Measurements from ENCODE around the gene SLC49A4.
A peak's percentile ranks its signal among the peaks of the same experiment; 100 is the strongest.

Gene SLC49A4

DNA sequence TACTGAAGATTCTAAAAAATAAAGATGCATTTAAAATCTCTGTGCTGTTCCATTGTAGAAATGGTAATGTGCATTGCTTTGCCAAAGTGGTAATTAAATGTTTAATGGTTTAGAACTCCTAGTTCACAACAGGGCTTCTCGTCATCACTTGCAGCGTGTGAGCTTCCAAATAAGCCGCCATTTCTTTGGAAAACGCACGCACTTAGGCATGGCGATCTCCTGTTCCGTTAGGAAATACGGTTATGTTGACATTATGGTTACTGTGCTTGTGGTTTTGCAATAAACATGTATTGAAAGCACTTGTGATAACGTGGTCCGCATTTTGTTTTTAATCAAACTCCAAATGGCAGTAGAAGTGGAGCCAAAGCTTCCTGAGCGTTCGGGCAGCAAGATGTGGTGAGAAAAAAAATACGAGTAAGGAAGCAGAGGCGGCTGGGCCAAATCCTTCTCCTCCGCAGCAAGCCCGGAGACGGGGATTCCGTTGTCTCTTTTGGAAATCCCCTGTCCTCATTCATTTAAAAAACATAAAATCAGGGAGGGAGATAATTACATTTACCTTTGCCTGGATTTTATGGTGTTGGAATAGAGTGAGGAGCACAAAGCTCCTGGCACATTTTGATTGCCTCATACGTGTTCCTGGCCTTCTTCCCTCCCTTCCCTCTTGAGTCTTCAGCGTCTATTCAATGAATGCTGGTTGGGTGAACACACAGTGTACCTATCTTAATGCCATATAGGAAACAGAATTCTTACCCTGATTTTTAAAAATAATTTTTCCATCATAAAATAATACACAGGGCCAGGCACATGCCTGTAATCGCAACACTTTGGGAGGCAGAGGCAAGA lies 97.5 kb downstream of the SLC49A4 start:
- Histone ChIP-seq H4K5ac (ENCODE audit: low read length) (no peak overlapping the region), H3K79me1 (ENCODE audit: low read length) (no peaks in the 10 kb centered on the region), H3K23ac (ENCODE audit: low read length) (no peak overlapping the region), H2BK120ac (ENCODE audit: low read depth, low read length) (no peak overlapping the region), H3K9ac (ENCODE audit: low read length) (no peak overlapping the region), H2BK5ac (ENCODE audit: low read length) (no peak overlapping the region), H3K4ac (ENCODE audit: low read depth, low read length) (no peak overlapping the region), H3K27ac (ENCODE audit: low read depth, low read length) (no peak overlapping the region), H3K27me3 (ENCODE audit: insufficient read depth, low read length, poor library complexity) (no peaks in the 10 kb centered on the region), H3K18ac (ENCODE audit: low read length) (no peak overlapping the region), H3K4me3 (ENCODE audit: low read length) (no peak overlapping the region), H3K79me2 (ENCODE audit: control insufficient read depth, insufficient read depth, low read length) (no peaks in the 10 kb centered on the region), H3K4me2 (ENCODE audit: low read length) (no peak overlapping the region), H3K4me1 (ENCODE audit: control insufficient read depth, low read depth, low read length) (peaks cover 2% of the 10 kb centered on the region), H3K36me3 (ENCODE audit: control insufficient read depth, insufficient read depth, low read length) (no peaks in the 10 kb centered on the region), H4K8ac (ENCODE audit: low read depth, low read length) (no peak overlapping the region), H3K56ac (ENCODE audit: low read length) (no peak overlapping the region), H2BK15ac (replicated peaks; ENCODE audit: low read depth) (no peak overlapping the region), H2AK5ac (ENCODE audit: low read length) (no peak overlapping the region)
- DNase-seq, result no peak
- no CpG with 5 or more reads among the region's 21 CpGs for WGBS (ENCODE audit: extremely low coverage, insufficient coverage, low lambda C conversion rate)

DNA sequence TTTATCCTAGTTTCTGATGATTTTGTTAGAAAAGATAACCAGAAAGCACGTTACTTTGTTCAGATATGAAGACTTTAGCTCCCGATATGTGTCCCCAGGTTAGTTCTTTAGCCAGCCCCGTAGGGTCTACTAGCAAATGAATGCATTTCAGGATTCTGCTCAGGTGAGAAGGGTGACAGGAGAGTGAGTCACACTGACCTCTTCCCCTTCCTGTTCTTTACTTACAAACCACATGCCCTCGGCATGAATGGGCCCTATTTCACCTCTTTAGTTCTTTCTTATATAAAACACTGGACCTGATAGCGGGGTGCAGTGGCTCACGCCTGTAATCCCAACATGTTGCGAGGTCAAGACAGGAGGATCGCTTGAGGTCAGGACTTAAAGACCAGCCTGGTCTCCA lies 98.4 kb downstream of the SLC49A4 start:
- H3K18ac ChIP-seq (ENCODE audit: low read length), result no peak overlapping the region
- no peak overlapping the region for H3K23ac ChIP-seq (ENCODE audit: low read length)
- H3K56ac ChIP-seq (ENCODE audit: low read length), result no peak overlapping the region
- H3K36me3 ChIP-seq (ENCODE audit: control insufficient read depth, insufficient read depth, low read length), result no peaks in the 10 kb centered on the region
- H3K4me2 ChIP-seq (ENCODE audit: low read length), result no peak overlapping the region
- no peaks in the 10 kb centered on the region for H3K79me1 ChIP-seq (ENCODE audit: low read length)
- no peak overlapping the region for H3K4me3 ChIP-seq (ENCODE audit: low read length)
- no peak overlapping the region for H2BK15ac ChIP-seq (replicated peaks; ENCODE audit: low read depth)
- WGBS (ENCODE audit: extremely low coverage, insufficient coverage, low lambda C conversion rate), result no CpG with 5 or more reads among the region's 8 CpGs
- no peaks in the 10 kb centered on the region for H3K79me2 ChIP-seq (ENCODE audit: control insufficient read depth, insufficient read depth, low read length)
- H4K8ac ChIP-seq (ENCODE audit: low read depth, low read length), result no peak overlapping the region
- H2BK120ac ChIP-seq (ENCODE audit: low read depth, low read length), result no peak overlapping the region
- no peak overlapping the region for H3K4ac ChIP-seq (ENCODE audit: low read depth, low read length)
- H2BK5ac ChIP-seq (ENCODE audit: low read length), result no peak overlapping the region
- no peak overlapping the region for H4K5ac ChIP-seq (ENCODE audit: low read length)
- no peaks in the 10 kb centered on the region for H3K27me3 ChIP-seq (ENCODE audit: insufficient read depth, low read length, poor library complexity)
- H3K27ac ChIP-seq (ENCODE audit: low read depth, low read length), result no peak overlapping the region
- no peak overlapping the region for H3K9ac ChIP-seq (ENCODE audit: low read length)
- H2AK5ac ChIP-seq (ENCODE audit: low read length), result no peak overlapping the region
- H3K4me1 ChIP-seq (ENCODE audit: control insufficient read depth, low read depth, low read length), result peaks cover 2% of the 10 kb centered on the region
- peak; percentile 36 for DNase-seq

DNA sequence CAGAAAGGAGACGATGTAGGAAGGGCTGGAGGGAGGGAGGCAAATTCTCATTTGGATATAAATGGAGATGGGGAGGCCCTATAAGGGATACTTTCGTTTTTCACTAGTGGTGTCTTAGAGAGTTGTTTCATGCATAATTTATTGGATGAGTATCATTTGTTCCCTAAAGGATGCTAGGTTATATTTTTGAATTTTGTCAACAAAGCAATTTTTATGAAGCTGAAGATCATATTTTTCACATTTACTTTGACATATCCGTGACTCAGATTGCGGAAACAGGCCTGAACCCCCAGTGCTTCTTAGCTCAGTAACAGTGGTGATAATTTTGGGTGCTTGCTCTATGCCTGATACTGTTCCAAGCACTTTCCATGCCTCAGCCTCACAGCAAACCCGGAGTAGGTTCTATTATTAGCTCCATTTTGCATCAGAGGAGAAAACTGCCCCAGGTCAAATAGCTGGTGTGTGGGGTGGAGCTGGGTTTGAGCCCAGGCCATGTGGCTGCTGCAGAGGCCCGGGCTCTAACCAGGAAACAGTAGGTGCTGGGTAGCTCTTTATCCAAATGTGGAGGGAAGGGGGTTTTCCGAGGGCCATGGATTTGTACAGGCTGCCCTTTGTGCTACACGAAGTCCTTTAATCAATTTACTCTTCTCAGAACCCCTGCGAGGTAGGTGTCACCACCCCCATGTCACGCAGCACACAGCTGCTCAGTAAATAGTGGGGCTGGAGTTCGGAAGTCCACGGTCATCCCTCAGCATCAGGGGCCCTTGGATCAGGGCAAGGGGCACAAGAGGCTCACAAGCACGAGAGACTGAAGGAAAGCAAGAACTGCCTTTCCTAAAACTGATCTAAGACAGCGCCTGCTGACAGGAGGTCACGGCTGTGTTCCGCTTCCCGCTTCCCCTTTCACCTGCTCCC lies 99.1 kb downstream of the SLC49A4 start:
- Histone ChIP-seq H3K4ac (ENCODE audit: low read depth, low read length) (no peak overlapping the region), H2BK5ac (ENCODE audit: low read length) (no peak overlapping the region), H3K9ac (ENCODE audit: low read length) (no peak overlapping the region), H3K4me2 (ENCODE audit: low read length) (no peak overlapping the region), H2BK15ac (replicated peaks; ENCODE audit: low read depth) (no peak overlapping the region), H2BK120ac (ENCODE audit: low read depth, low read length) (no peak overlapping the region), H3K18ac (ENCODE audit: low read length) (no peak overlapping the region), H3K4me3 (ENCODE audit: low read length) (no peak overlapping the region), H4K5ac (ENCODE audit: low read length) (no peak overlapping the region), H3K27ac (ENCODE audit: low read depth, low read length) (no peak overlapping the region), H3K79me1 (ENCODE audit: low read length) (no peaks in the 10 kb centered on the region), H3K56ac (ENCODE audit: low read length) (no peak overlapping the region), H3K79me2 (ENCODE audit: control insufficient read depth, insufficient read depth, low read length) (no peaks in the 10 kb centered on the region), H3K23ac (ENCODE audit: low read length) (no peak overlapping the region), H2AK5ac (ENCODE audit: low read length) (no peak overlapping the region), H4K8ac (ENCODE audit: low read depth, low read length) (no peak overlapping the region), H3K4me1 (ENCODE audit: control insufficient read depth, low read depth, low read length) (peaks cover 2% of the 10 kb centered on the region), H3K36me3 (ENCODE audit: control insufficient read depth, insufficient read depth, low read length) (no peaks in the 10 kb centered on the region), H3K27me3 (ENCODE audit: insufficient read depth, low read length, poor library complexity) (no peaks in the 10 kb centered on the region)
- DNase-seq, result peak; percentile 53
- WGBS (ENCODE audit: extremely low coverage, insufficient coverage, low lambda C conversion rate), result no CpG with 5 or more reads among the region's 17 CpGs

DNA sequence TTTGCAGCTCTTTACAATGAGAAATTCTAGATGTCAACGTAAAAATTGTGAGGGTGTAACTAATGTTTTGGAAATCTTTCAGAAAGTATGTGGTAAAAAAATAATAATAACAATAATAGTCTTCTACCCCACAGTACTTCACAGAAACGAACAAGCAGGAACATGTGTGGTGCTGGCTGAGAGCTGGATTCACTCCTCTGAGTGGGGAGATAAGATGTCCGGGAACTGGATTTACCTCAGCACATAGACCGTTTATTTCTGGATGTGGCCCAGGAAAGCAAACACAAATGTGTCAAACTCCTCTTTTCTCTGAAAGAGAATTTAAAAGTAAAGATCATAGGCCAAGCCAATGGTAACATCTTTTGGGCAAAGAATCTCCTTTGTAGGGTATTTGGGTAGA lies 103.4 kb downstream of the SLC49A4 start:
- no peak overlapping the region for H2BK15ac ChIP-seq (replicated peaks; ENCODE audit: low read depth)
- no peak overlapping the region for H3K9ac ChIP-seq (ENCODE audit: low read length)
- no peaks in the 10 kb centered on the region for H3K4me1 ChIP-seq (ENCODE audit: control insufficient read depth, low read depth, low read length)
- no peak overlapping the region for H3K56ac ChIP-seq (ENCODE audit: low read length)
- no peak overlapping the region for H3K27ac ChIP-seq (ENCODE audit: low read depth, low read length)
- H3K4me3 ChIP-seq (ENCODE audit: low read length), result no peak overlapping the region
- no peak overlapping the region for H4K5ac ChIP-seq (ENCODE audit: low read length)
- H3K4ac ChIP-seq (ENCODE audit: low read depth, low read length), result no peak overlapping the region
- no peak overlapping the region for H3K4me2 ChIP-seq (ENCODE audit: low read length)
- DNase-seq, result no peak
- no peaks in the 10 kb centered on the region for H3K79me2 ChIP-seq (ENCODE audit: control insufficient read depth, insufficient read depth, low read length)
- no peak overlapping the region for H2AK5ac ChIP-seq (ENCODE audit: low read length)
- no peaks in the 10 kb centered on the region for H3K36me3 ChIP-seq (ENCODE audit: control insufficient read depth, insufficient read depth, low read length)
- no peaks in the 10 kb centered on the region for H3K79me1 ChIP-seq (ENCODE audit: low read length)
- no peak overlapping the region for H2BK120ac ChIP-seq (ENCODE audit: low read depth, low read length)
- WGBS (ENCODE audit: extremely low coverage, insufficient coverage, low lambda C conversion rate), result no CpG with 5 or more reads among the region's 4 CpGs
- no peak overlapping the region for H3K18ac ChIP-seq (ENCODE audit: low read length)
- H2BK5ac ChIP-seq (ENCODE audit: low read length), result no peak overlapping the region
- no peaks in the 10 kb centered on the region for H3K27me3 ChIP-seq (ENCODE audit: insufficient read depth, low read length, poor library complexity)
- no peak overlapping the region for H3K23ac ChIP-seq (ENCODE audit: low read length)
- no peak overlapping the region for H4K8ac ChIP-seq (ENCODE audit: low read depth, low read length)

DNA sequence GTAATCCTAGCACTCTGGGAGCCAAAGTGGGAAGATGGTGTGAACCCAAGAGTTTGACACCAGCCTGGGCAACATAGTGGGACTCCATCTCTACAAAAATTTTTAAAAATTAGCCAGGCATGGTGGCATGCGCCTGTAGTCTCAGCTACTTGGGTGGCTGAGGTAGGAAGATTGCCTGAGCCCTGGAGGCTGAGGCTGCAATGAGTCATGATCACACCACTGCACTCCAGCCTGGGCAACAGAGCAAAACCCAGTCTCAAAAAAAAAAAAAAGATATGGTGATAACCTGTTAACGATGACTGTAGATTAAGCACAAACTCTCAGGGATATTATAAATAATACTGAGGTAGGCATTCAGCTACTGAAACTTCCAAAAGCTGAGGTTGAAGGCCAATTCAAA lies 107.5 kb downstream of the SLC49A4 start:
- Histone ChIP-seq H3K4ac (ENCODE audit: low read depth, low read length) (no peak overlapping the region), H2BK15ac (replicated peaks; ENCODE audit: low read depth) (no peak overlapping the region), H3K79me1 (ENCODE audit: low read length) (no peaks in the 10 kb centered on the region), H3K9ac (ENCODE audit: low read length) (no peak overlapping the region), H3K23ac (ENCODE audit: low read length) (no peak overlapping the region), H3K36me3 (ENCODE audit: control insufficient read depth, insufficient read depth, low read length) (no peaks in the 10 kb centered on the region), H2BK120ac (ENCODE audit: low read depth, low read length) (no peak overlapping the region), H4K5ac (ENCODE audit: low read length) (no peak overlapping the region), H3K27ac (ENCODE audit: low read depth, low read length) (no peak overlapping the region), H3K4me3 (ENCODE audit: low read length) (no peak overlapping the region), H2BK5ac (ENCODE audit: low read length) (no peak overlapping the region), H3K27me3 (ENCODE audit: insufficient read depth, low read length, poor library complexity) (no peaks in the 10 kb centered on the region), H3K18ac (ENCODE audit: low read length) (no peak overlapping the region), H4K8ac (ENCODE audit: low read depth, low read length) (no peak overlapping the region), H3K4me1 (ENCODE audit: control insufficient read depth, low read depth, low read length) (no peaks in the 10 kb centered on the region), H3K4me2 (ENCODE audit: low read length) (no peak overlapping the region), H3K56ac (ENCODE audit: low read length) (no peak overlapping the region), H2AK5ac (ENCODE audit: low read length) (no peak overlapping the region), H3K79me2 (ENCODE audit: control insufficient read depth, insufficient read depth, low read length) (no peaks in the 10 kb centered on the region)
- no peak for DNase-seq
- no CpG with 5 or more reads among the region's 2 CpGs for WGBS (ENCODE audit: extremely low coverage, insufficient coverage, low lambda C conversion rate)

Data from mesendoderm (in vitro differentiated cells).